NCI-H524 treated with DMSO at 0.1 percent for 48 hours (cell line): ENCODE data around the gene IL22.

Experiments used
- DNase-seq: peaks from one replicate; lab custom pipeline; 2025; lab: John Stamatoyannopoulos, UW

The IL22 gene

GRCh38 chr12:68253504-68253903, at the start of gene IL22:
Gene IL22, minus strand, starts transcription at chr12:68253604. Its CDS starts 156 bp downstream, at chr12:68253448.
- no peak for DNase-seq

- DNase-seq: no peak
Measured at GRCh38 chr12:68297929-68298328, 44.5 kb upstream of the IL22 start.

- no peak for DNase-seq
Measured at GRCh38 chr12:68294251-68294650, 40.8 kb upstream of the IL22 start.

GRCh38 chr12:68293347-68293746, 39.9 kb upstream of the IL22 start:
- no peak for DNase-seq

GRCh38 chr12:68292151-68292943, 38.9 kb upstream of the IL22 start:
- no peak for DNase-seq

GRCh38 chr12:68291396-68292036, 38.1 kb upstream of the IL22 start:
- no peak for DNase-seq

- no peak for DNase-seq
Measured at GRCh38 chr12:68290126-68290525, 36.7 kb upstream of the IL22 start.

GRCh38 chr12:68287106-68287505, 33.7 kb upstream of the IL22 start:
- DNase-seq: no peak

GRCh38 chr12:68286396-68286795, 33.0 kb upstream of the IL22 start:
- no peak for DNase-seq

- DNase-seq: no peak
Measured at GRCh38 chr12:68285541-68285940, 32.1 kb upstream of the IL22 start.

GRCh38 chr12:68281322-68282077, 28.1 kb upstream of the IL22 start:
- no peak for DNase-seq

- no peak for DNase-seq
Measured at GRCh38 chr12:68280240-68280639, 26.8 kb upstream of the IL22 start.

- DNase-seq: no peak
Measured at GRCh38 chr12:68279227-68280054, 26.0 kb upstream of the IL22 start.

GRCh38 chr12:68276402-68276930, 23.1 kb upstream of the IL22 start:
- DNase-seq: no peak

GRCh38 chr12:68272732-68273131, 19.3 kb upstream of the IL22 start:
- no peak for DNase-seq

GRCh38 chr12:68271346-68271745, 17.9 kb upstream of the IL22 start:
- no peak for DNase-seq

- DNase-seq: no peak
Measured at GRCh38 chr12:68270358-68270757, 17.0 kb upstream of the IL22 start.

- no peak for DNase-seq
Measured at GRCh38 chr12:68269779-68270178, 16.4 kb upstream of the IL22 start.

- no peak for DNase-seq
Measured at GRCh38 chr12:68268967-68269366, 15.6 kb upstream of the IL22 start.

- no peak for DNase-seq
Measured at GRCh38 chr12:68267892-68268396, 14.5 kb upstream of the IL22 start.

- DNase-seq: no peak
Measured at GRCh38 chr12:68264857-68265256, 11.5 kb upstream of the IL22 start.
